Right lobe of liver (tissue), 6 donors: ENCODE measurements around the gene CADPS. TPM values are rescaled to one million over a fixed set of nuclear protein-coding genes. Genes with fewer than 3 reads are reported as not detected.

Experiments used
- ATAC-seq, 4 donors: fragments of 200-7000 bp; cut with Tn5 transposase; one replicate each; pipeline ENCODE4 v1.9.1; 2020; ENCODE audit warnings: mild to moderate bottlenecking in 4 of 4, moderate library complexity in 4 of 4
- DNase-seq, 3 donors: peaks; one replicate each; pipeline ENCODE4 v3.0.0-alpha.2; 2020
- H3K27ac ChIP-seq, 3 donors: fragments of 200-600 bp; one replicate each; pipeline ENCODE4 v1.8.0; 2022
- H3K27me3 ChIP-seq, 2 donors: fragments of 200-600 bp; one replicate each; pipeline ENCODE4 v1.8.0; 2022
- H3K36me3 ChIP-seq, 4 donors: fragments of 200-600 bp; sonication (generic) in 1 of 4; one replicate each; pipeline versions ENCODE4 v1.5.1 to v1.8.0; 2017 to 2022; ENCODE audit warnings: control low read depth in 1 of 4
- H3K4me1 ChIP-seq, 4 donors: fragments of 200-600 bp; sonication (generic) in 1 of 4; one replicate each; pipeline versions ENCODE4 v1.5.1 to v1.8.0; 2017 to 2022; ENCODE audit warnings: control low read depth in 1 of 4
- H3K4me3 ChIP-seq, 3 donors: fragments of 200-600 bp; one replicate each; pipeline ENCODE4 v1.8.0; 2022
- H3K9me3 ChIP-seq, 4 donors: fragments of 200-600 bp; sonication (generic) in 1 of 4; one replicate each; pipeline versions ENCODE4 v1.5.1 to v1.8.0; 2017 to 2022; ENCODE audit warnings: control low read depth in 1 of 4
- POLR2A ChIP-seq: fragments of 450-650 bp; IDR thresholded peaks from one replicate; pipeline ENCODE4 v1.6.1; 2017; ENCODE audit warnings: antibody characterized with exemption, mild to moderate bottlenecking
- WGBS: methylation state at CpG from one replicate; pipeline ENCODE4 v1.1.6; 2018; ENCODE audit warnings: low coverage, low lambda C conversion rate; ENCODE audit not compliant: insufficient coverage; ENCODE audit errors: missing lambda C conversion rate; 5-methylcytosine and 5-hydroxymethylcytosine counted together
- intact Hi-C, 2 donors: fragments of 100-400 bp; cut with DNase I; formaldehyde crosslinking; loops; one replicate each; pipeline versions ENCODE4 v1.11.2 to v1.14.1; 2022
- total RNA-seq, 6 experiments: library from RNA; depleted of rRNA in 2 of 6; stranded (reverse); fragments of >200 nt in 2 of 6; fragmentation: NEBNext Ultra II Directional in 3 of 6; extraction: Animal tissue kit (Norgen Biotek cat#: 25700) in 3 of 6; gene quantifications; one replicate each; pipeline versions ENCODE4 v1.1.0 to v1.2.4, GENCODE V29; 2016 to 2023
- TF ChIP-seq, protein P1 (sequence below), 4 donors: fragments of 200-600 bp in 3 of 4; fragments of 450-650 bp in 1 of 4; IDR thresholded peaks; one replicate each; pipeline versions ENCODE4 v1.5.1 to v1.8.0; 2016 to 2022; ENCODE audit warnings: antibody characterized with exemption in 4 of 4, mild to moderate bottlenecking in 2 of 4
- donor health status: DM: no; HTN: yes; CAD: no.
- donor health status: DM: no; HTN: no; CAD: no.
- donor health status: DM: no; HTN: no; CAD: no.
- donor health status: DM: no; HTN: yes; CAD: no.
- donor health status: DM: no; HTN: yes; CAD: no.

CADPS gene
- total RNA-seq, 6 experiments from 2014 or later: 0.06 to 0.98 TPM; not detected in 4

DNA sequence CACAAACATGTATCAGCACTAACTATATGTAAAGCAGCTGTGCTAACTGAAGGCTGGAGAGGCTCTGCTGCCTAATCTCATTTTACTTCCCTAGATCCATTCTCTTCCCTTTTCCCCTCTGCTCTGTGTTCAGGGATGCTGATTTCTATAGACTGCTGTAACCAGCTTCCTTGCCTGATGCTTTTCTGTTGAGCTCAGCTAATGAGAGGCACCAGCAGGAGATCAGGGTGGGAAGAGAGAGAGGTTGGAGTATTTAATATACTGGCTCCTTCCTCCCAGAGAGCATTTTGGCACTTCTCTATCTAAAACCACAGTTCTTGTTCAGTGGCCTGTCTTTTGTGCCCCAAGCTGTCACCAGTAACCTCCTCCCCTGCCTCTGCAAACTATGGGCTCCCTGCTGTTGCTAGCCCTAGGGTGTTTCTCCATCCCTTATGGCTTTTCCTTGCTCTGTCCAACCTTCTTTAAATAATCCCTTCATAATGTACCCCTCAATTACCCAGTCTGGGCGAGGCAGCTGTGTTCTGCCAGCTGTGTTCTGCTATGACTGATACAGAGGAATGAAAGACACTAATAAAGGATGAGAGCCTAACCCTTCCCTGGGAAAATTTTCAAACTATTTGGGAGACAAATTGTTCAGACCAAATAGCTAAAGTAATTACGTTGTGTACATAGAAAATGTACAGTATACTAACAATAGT lies 69.5 kb downstream of the CADPS start:
- no peaks in the 10 kb centered on the region for H3K36me3 ChIP-seq
- no peak for TF ChIP-seq POLR2A
- TF ChIP-seq, protein P1, sequence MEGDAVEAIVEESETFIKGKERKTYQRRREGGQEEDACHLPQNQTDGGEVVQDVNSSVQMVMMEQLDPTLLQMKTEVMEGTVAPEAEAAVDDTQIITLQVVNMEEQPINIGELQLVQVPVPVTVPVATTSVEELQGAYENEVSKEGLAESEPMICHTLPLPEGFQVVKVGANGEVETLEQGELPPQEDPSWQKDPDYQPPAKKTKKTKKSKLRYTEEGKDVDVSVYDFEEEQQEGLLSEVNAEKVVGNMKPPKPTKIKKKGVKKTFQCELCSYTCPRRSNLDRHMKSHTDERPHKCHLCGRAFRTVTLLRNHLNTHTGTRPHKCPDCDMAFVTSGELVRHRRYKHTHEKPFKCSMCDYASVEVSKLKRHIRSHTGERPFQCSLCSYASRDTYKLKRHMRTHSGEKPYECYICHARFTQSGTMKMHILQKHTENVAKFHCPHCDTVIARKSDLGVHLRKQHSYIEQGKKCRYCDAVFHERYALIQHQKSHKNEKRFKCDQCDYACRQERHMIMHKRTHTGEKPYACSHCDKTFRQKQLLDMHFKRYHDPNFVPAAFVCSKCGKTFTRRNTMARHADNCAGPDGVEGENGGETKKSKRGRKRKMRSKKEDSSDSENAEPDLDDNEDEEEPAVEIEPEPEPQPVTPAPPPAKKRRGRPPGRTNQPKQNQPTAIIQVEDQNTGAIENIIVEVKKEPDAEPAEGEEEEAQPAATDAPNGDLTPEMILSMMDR (IDR thresholded peaks at IDR 0.05): no peak
- no peaks in the 10 kb centered on the region for H3K9me3 ChIP-seq
- no peak overlapping the region for H3K4me3 ChIP-seq
- intact Hi-C loops: no loop called here
- H3K4me1 ChIP-seq: no peaks in the 10 kb centered on the region
- no peak for ATAC-seq
- H3K27ac ChIP-seq: no peak overlapping the region
- no peak for DNase-seq
- 44% methylated on average over 2 of the region's 2 CpGs for WGBS
- no peaks in the 10 kb centered on the region for H3K27me3 ChIP-seq

DNA sequence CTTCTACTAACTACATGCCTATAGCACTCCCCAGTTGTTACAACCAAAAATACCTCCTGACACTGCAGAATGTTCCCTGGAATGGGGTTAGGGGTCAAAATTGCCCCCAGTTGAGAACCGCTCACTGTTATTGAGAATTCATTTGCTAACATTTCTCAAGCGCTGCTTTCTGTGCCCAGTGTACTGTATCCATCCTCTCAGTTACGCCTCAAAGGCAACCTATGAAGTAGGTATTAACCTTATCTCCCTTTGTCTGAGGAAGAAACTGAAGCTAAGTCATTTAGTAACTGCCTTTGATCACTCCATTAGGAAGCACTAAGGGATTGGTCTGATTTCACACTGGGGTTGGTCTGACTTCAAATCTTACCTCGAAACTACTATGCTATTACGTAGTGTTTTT lies 70.1 kb downstream of the CADPS start:
- DNase-seq (no peak), ATAC-seq (no peak)
- no peak overlapping the region for H3K4me3 ChIP-seq
- no peaks in the 10 kb centered on the region for H3K4me1 ChIP-seq
- TF ChIP-seq, protein P1 (IDR thresholded peaks at IDR 0.05): no peak
- no peak for TF ChIP-seq POLR2A
- H3K36me3 ChIP-seq: no peaks in the 10 kb centered on the region
- no peaks in the 10 kb centered on the region for H3K9me3 ChIP-seq
- no peaks in the 10 kb centered on the region for H3K27me3 ChIP-seq
- H3K27ac ChIP-seq: no peak overlapping the region
- WGBS: 55% methylated on average over 4 of the region's 5 CpGs
- intact Hi-C loops: no loop called here

DNA sequence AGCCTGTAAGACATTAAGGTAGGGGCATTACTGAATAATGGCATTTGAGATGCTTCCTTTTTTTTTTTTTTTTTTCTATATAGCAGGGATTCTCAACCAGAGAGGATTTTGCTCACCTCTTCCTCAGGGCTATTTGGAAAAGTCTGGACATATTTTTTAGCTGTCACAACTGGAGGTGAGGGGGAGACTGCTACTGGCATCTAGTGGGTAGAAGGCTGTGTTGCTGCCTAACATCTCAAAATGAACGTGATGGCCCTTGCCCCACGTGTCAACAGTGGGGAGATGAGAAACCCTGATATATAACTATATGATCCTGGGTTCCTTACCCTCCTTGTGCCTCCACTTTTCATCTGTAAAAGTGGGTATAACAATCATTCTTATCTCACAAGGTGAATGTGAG lies 71.9 kb downstream of the CADPS start:
- intact Hi-C loops: no loop called here
- no peak overlapping the region for H3K4me3 ChIP-seq
- H3K27me3 ChIP-seq: no peaks in the 10 kb centered on the region
- WGBS: 13% methylated on average over 2 of the region's 2 CpGs
- no peaks in the 10 kb centered on the region for H3K36me3 ChIP-seq
- no peak overlapping the region for H3K27ac ChIP-seq
- no peaks in the 10 kb centered on the region for H3K9me3 ChIP-seq
- DNase-seq (no peak), ATAC-seq (no peak)
- no peaks in the 10 kb centered on the region for H3K4me1 ChIP-seq
- TF ChIP-seq, protein P1 (IDR thresholded peaks at IDR 0.05): no peak
- TF ChIP-seq POLR2A: no peak

DNA sequence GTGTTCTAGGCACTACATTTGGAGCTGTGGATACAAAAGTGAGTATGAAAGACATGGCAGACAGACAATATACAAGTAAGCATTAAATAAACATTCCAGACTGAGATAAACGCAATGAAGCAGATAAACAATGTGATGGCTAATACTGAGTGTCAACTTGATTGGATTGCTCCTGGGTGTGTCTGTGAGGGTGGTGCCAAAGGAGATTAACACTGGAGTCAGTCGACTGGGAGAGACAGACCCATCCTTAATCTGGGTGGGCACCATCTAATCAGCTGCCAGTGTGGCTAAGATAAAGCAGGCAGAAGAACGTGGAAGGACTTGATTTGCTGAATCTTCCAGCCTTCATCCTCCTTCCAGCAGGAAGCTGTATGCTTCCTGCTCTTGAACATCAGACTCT lies 77.2 kb downstream of the CADPS start:
- Histone ChIP-seq H3K9me3 (no peaks in the 10 kb centered on the region), H3K4me3 (no peak overlapping the region), H3K27me3 (no peaks in the 10 kb centered on the region), H3K36me3 (no peaks in the 10 kb centered on the region), H3K4me1 (no peaks in the 10 kb centered on the region), H3K27ac (no peak overlapping the region)
- WGBS: 10% methylated on average over 3 of the region's 3 CpGs
- ATAC-seq: no peak
- no peak for DNase-seq
- TF ChIP-seq, protein P1 (IDR thresholded peaks at IDR 0.05): no peak
- no peak for TF ChIP-seq POLR2A
- intact Hi-C loops: no loop called here

DNA sequence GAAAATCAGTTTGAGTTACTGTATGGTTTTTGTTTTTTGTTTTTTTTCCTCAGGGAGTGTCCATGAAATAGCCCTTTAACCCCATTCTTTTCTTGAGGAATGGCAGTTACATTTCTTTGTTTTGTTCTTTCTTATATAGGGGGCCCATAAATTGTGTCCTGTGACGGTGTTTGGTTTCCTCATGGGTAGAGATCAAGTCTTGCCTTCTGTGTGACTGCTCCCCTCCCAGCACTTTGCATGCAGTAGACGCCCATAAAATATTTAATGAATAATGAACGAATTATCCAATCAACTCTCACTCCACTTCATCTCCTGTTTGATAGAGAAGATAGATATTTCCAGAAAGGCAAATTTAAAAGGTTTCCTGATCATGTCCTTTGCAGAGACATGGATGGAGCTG lies 78.1 kb downstream of the CADPS start:
- Histone ChIP-seq H3K4me3 (no peak overlapping the region), H3K9me3 (no peaks in the 10 kb centered on the region), H3K27me3 (no peaks in the 10 kb centered on the region), H3K36me3 (no peaks in the 10 kb centered on the region), H3K4me1 (no peaks in the 10 kb centered on the region), H3K27ac (no peak overlapping the region)
- intact Hi-C loops: no loop called here
- TF ChIP-seq, protein P1 (IDR thresholded peaks at IDR 0.05): no peak
- TF ChIP-seq POLR2A: no peak
- WGBS: 34% methylated on average over 3 of the region's 3 CpGs
- no peak for ATAC-seq
- no peak for DNase-seq
